HG03520 (cell line): ENCODE data around the gene SH2D4B.

Experiments
- ATAC-seq: cut with Tn5 transposase; IDR thresholded peaks from one replicate; pipeline ENCODE4 v1.9.1; 2021; ENCODE audit warnings: mild to moderate bottlenecking, moderate library complexity; ENCODE audit not compliant: unreplicated experiment

The SH2D4B gene

GRCh38 chr10:80537736-80538480 lies at the start of gene SH2D4B:
TSS of gene SH2D4B (plus strand) at chr10:80537902. CDS start at chr10:80538332, 430 bp downstream.
- no peak for ATAC-seq

GRCh38 chr10:80488539-80489066 lies 49.1 kb upstream of the SH2D4B start:
- no peak for ATAC-seq

- ATAC-seq, result no peak
These were observed 48.2 kb upstream of the SH2D4B start for GRCh38 chr10:80489371-80490112.

- no peak for ATAC-seq
These were observed 46.2 kb upstream of the SH2D4B start for GRCh38 chr10:80491251-80492102.

GRCh38 chr10:80492848-80493521 lies 44.7 kb upstream of the SH2D4B start:
- ATAC-seq, result peak; percentile 34

GRCh38 chr10:80493522-80494051 lies 44.1 kb upstream of the SH2D4B start:
- peak; percentile 52 for ATAC-seq

GRCh38 chr10:80496555-80497172 lies 41.0 kb upstream of the SH2D4B start:
- no peak for ATAC-seq

GRCh38 chr10:80497187-80498077 lies 40.3 kb upstream of the SH2D4B start:
- no peak for ATAC-seq

GRCh38 chr10:80498078-80498832 lies 39.4 kb upstream of the SH2D4B start:
- ATAC-seq, result no peak

GRCh38 chr10:80498833-80499741 lies 38.6 kb upstream of the SH2D4B start:
- no peak for ATAC-seq

GRCh38 chr10:80500572-80501380 lies 36.9 kb upstream of the SH2D4B start:
- peak; percentile 69 for ATAC-seq

- ATAC-seq, result no peak
These were observed 36.3 kb upstream of the SH2D4B start for GRCh38 chr10:80501381-80501912.

GRCh38 chr10:80501913-80502521 lies 35.7 kb upstream of the SH2D4B start:
- ATAC-seq, result no peak

GRCh38 chr10:80502621-80503583 lies 34.8 kb upstream of the SH2D4B start:
- ATAC-seq, result no peak
